ENCODE measurements around the gene CXXC5.

GRCh38 chr5:139676951-139677735, 29.0 kb downstream of the CXXC5 start:
- TF ChIP-seq POLR2AphosphoS5 (IDR thresholded peaks at IDR 0.05; ENCODE audit: low read depth, low read length) = no peak
- TF ChIP-seq POLR2A (IDR thresholded peaks at IDR 0.05; ENCODE audit: low read depth, low read length) = no peak

Data from GM12892 (cell line).